GM10266 (cell line): Measurements from ENCODE around the gene CCM2.

ENCODE experiments used
- DNase-seq: peaks from one replicate; pipeline ENCODE4 v3.0.0; 2012; ENCODE audit errors: extremely low spot score
- TF ChIP-seq, protein P1 (sequence below): IDR thresholded peaks from 2 replicates; pipeline ENCODE4 v1.5.1; 2012; ENCODE audit warnings: mild to moderate bottlenecking, low read depth; ENCODE audit not compliant: control insufficient read depth, insufficient read depth; ENCODE audit errors: missing control alignments

The CCM2 gene

DNA sequence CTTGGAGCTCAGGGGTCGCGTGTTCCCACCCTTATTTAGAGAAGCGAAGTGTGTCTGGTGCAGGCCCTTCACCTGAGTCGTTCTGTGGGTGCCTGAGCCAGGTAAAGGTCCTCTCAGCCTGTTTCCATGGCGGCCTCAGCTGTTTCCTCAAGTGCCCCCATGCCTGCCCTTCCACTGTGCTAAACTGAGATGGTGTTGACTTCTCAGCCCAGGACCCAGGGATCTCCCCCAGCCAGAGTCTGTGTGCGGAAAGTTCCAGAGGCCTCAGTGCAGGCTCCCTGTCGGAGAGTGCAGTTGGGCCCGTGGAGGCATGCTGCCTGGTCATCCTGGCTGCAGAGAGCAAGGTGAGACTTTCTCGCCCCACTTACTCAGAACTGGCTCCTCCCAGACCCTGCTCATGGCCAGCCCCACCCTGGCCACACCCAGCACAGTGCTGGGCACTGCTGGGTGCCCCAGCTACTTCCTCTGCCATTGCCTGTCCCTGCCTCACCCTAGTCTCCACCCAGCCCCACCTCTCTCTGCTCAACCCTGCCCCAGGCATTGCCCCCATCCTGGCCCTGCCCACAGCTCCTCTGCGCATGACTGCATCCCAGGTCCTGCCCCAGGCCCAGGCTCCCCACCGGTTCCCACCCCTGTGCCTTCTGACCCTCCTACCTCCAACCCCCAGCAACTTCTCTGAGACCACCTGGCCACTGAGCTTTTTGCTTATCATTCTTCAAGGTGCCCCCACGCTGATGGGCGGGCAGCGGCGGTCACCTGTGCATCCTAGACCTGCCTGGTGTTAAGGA lies 68.4 kb downstream of the CCM2 start:
- no peak for DNase-seq
- TF ChIP-seq, protein P1, sequence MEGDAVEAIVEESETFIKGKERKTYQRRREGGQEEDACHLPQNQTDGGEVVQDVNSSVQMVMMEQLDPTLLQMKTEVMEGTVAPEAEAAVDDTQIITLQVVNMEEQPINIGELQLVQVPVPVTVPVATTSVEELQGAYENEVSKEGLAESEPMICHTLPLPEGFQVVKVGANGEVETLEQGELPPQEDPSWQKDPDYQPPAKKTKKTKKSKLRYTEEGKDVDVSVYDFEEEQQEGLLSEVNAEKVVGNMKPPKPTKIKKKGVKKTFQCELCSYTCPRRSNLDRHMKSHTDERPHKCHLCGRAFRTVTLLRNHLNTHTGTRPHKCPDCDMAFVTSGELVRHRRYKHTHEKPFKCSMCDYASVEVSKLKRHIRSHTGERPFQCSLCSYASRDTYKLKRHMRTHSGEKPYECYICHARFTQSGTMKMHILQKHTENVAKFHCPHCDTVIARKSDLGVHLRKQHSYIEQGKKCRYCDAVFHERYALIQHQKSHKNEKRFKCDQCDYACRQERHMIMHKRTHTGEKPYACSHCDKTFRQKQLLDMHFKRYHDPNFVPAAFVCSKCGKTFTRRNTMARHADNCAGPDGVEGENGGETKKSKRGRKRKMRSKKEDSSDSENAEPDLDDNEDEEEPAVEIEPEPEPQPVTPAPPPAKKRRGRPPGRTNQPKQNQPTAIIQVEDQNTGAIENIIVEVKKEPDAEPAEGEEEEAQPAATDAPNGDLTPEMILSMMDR = no peak

DNA sequence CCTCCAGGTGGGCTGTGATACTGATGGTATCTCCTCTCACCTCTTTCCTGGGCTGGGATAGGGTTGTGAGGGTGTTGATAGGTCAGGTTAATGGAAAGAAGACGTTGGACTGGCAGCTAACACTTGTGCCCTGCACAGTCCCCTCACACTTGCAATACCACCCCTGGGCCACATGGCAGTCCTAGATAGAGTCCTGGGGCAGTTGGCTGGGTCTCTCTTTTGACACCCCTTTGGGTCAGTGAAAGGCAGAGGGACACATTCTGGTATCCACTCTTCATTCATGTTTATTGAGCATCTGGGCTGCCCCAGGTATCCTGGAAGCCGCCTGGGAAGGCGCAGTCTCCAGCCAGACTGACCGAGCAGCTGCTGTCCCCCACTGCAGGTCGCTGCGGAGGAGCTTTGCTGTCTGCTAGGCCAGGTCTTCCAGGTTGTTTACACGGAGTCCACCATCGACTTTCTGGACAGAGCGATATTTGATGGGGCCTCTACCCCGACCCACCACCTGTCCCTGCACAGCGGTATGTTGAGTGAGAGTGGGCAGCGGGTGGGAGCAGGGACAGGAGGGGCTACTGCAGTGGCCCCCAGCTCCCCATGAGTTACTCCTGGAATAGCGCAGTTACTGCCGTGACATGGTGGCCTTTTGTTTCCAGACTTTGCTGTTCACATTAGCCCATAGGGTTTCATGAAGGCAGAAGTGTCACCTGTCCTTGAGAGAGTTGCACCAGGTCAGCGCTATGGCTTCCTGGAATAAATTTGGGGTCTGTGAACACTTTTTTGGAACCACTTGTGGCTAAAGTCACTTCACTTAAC lies 69.6 kb downstream of the CCM2 start:
- TF ChIP-seq, protein P1 = no peak
- no peak for DNase-seq

DNA sequence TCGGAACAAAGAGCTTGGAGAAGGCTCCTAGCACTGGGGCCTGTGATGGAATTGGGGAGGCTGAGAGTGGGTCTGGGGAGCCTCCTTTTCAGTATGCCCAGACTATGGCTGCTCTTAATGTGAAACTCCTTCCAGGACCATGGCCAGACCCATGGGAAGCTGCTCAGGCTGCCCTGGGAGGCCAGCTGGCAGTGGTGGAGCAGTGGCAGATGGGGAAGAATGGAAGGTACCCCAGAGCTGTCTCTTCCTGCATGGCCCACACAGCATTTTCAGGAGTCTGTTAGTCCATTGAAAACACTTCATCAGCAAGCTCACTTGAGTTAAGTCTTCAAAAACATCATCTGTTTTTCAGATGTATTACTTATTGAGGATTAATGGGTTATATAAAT lies 70.2 kb downstream of the CCM2 start:
- TF ChIP-seq, protein P1 = no peak
- DNase-seq = no peak

DNA sequence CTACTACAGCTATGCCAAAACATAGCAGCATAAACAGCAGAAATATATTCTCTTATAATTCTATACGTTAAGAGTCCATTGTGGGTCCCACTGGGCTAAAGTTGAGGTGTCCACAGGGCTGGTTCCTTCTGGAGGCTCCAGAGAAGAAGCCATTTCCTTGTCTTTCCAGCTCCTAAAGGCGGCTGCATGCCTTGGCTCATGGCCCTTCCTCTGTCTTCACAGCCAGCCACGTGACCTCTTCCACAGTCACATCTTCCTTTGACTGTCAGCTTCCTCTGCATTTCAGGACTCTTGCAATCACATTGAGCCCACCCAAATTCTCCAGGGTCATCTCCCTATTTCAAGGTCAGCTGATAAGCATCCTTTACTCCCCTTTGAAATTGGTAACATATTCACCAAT lies 71.5 kb downstream of the CCM2 start:
- DNase-seq = no peak
- TF ChIP-seq, protein P1 = no peak

DNA sequence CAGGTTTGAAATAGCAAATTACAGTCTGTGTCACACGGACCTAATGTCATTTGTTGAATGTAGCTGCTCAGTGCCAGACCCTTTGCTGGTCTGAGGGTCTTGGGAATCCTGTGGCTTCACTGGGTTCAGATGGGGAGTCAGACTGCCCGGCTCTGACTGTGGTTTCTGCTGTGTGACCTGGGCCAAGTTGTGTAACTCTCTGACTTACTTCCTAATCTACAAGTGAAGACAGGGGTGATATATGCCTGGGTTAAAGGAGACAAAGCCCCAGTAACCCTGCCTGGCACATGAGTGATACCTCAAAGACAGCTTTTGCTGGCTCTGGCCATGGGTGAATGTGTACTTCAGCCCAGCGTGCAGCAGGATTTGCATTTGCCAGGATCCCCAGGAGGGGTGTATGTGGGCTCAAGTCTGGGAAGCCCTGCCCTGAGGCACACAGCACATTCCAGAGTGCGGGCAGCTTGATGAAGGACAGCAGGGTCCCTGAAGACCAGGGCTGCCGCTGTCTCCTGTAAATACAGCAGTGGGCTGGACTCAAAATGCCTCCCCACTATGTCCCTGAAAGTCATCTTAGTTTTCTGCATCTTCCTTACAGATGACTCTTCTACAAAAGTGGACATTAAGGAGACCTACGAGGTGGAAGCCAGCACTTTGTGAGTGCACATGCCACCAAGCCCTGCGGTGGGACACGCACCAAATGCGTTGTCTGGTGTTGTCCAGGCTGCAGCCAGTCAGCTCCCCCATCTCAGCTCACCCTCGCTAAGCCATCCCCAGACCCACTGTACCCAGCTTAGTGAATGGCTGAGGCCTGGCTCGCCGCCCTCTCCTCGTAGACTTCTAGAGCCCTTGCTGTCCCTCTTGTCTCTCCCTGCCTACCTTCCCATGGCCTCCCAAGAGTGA lies 72.4 kb downstream of the CCM2 start:
- no peak for DNase-seq
- TF ChIP-seq, protein P1 = no peak

DNA sequence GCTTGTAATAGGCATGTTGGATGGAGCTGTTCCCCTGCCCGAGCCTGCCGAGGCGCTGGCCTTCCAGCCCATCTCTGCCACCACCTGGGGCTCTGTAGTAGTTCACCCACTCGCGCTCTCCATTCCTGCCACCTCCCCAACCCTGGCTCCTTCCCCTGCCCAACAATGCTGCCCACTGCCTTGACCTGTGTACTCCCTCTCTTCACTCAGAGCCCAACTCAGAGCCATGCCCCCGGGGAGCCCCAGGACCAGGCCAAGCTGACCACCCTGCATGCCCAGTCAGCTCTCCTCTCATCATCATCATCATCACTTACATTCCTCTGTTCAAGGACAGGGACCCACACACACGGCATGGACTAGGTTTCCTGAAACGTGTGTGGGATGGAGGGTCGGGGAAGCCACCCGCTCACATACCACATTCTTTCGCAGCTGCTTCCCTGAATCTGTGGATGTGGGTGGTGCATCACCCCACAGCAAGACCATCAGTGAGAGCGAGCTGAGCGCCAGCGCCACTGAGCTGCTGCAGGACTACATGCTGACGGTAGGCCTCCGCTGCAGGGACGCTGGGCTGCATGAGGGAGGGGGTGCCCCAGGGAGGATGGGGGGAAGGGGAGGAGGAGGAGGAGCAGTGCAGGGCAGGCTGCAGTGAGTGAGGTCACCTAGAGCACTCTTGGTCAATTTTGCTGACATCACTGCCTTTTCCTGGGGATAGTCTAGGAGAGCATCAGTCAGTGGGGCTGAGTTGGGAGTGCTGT lies 73.2 kb downstream of the CCM2 start:
- DNase-seq = no peak
- TF ChIP-seq, protein P1 = no peak
